Medulla oblongata (tissue), 1 donor: ENCODE data around the gene ZFHX3.

Experiments
- DNase-seq: peaks from one replicate; pipeline ENCODE4 v3.0.0-alpha.2; 2015; ENCODE audit errors: extremely low spot score

Gene ZFHX3

DNA sequence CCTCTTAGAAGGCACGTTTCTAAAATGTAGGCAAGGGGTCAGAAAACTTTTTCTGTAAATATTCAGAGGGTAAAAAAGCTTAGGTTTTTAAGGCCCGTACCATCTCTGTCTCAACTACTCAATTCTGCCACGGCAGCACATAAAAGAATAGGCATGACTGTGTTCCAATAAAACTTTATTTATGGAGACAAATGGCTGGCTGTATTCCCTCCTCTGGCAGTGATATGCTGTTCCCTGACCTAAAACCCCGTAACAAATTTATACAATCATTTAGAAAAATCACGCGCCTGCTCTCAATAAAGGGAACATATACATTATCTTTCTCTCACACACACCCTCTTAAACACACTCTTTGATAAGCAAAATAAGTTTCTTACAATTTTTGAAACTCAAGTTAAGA is 138.7 kb downstream of the ZFHX3 start:
- no peak for DNase-seq

DNA sequence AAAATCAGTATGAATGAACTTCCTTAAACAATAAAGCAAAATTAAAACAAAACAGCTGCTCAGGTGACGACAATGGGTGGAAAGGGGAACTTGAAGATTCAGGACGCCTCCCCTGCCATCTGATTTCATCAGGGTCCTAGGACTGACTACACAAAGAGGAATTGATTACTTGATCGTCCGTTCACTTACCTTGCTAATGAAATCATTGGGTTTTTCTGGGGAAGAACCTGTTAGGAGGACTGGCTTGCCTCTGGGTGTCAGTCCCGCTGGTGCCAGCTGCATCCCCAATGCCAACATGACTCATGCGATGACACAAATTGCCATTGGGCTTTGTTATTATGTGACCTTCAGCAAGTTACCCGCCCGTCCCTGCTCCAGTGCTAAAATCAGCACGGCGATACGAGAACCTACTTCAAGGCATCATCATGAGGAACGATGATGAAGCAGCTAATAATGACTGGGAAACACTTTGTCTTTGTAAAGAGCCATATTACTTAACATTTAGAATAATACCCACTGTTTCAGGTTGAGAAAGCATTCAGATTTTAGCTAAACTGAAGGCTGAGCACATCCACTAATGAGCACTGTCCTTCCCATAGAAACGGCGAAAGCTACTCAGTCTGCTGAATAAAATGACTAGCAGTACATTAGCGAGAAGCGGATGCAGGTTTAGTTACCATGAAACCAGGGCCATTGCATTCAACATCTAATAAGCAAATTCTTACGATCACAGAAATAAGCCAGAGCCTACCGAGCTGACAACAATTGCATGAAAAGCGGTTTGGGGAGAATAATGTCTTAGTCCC is 139.4 kb downstream of the ZFHX3 start:
- no peak for DNase-seq

DNA sequence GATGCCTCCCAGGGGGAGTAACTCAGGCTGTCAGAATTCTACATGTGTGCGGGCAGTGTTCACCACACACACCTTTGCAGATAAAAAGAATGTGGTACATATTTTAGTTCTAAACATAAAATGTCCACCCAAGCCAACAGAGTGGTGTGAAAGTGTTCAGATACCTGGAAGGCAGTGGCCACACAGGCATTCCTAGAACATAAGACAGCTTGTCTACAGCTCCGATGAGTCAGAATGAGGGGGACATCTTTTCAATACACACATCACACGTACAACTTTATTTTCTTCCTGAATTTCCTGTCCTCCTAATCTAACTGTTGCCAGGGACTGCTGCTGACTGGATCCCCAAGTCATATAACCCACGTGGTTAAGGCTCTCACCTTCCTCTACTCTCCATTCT is 142.3 kb downstream of the ZFHX3 start:
- DNase-seq = no peak

GRCh38 chr16:72903176-72903575 is 144.8 kb downstream of the ZFHX3 start:
- no peak for DNase-seq

DNA sequence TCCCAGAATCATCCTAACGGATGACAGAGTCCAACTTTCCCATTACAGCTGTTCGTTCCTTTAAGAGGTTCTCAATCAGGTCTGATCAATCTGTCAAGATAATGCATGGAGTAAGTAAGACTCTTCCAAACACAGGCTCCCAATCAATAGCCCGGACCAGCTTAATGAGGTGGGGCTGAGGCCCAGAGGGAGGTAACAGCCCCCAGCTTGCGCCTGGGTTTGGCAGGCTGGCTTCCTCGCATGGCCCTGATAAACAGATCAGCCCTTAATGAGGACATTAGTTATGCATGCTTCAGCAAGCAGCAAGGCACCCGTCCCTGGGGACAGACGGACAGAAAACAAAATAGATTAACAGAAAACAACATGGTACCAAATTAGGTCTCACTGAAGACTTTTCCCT is 145.7 kb downstream of the ZFHX3 start:
- no peak for DNase-seq

- DNase-seq = no peak
These were observed 146.8 kb downstream of the ZFHX3 start for GRCh38 chr16:72901000-72901627.

- DNase-seq = no peak
These were observed 149.6 kb downstream of the ZFHX3 start for GRCh38 chr16:72898216-72898825.

- no peak for DNase-seq
These were observed 150.2 kb downstream of the ZFHX3 start for GRCh38 chr16:72897707-72898106.

GRCh38 chr16:72896485-72897118 is 151.3 kb downstream of the ZFHX3 start:
- DNase-seq = no peak

- no peak for DNase-seq
These were observed 152.0 kb downstream of the ZFHX3 start for GRCh38 chr16:72895951-72896350.

DNA sequence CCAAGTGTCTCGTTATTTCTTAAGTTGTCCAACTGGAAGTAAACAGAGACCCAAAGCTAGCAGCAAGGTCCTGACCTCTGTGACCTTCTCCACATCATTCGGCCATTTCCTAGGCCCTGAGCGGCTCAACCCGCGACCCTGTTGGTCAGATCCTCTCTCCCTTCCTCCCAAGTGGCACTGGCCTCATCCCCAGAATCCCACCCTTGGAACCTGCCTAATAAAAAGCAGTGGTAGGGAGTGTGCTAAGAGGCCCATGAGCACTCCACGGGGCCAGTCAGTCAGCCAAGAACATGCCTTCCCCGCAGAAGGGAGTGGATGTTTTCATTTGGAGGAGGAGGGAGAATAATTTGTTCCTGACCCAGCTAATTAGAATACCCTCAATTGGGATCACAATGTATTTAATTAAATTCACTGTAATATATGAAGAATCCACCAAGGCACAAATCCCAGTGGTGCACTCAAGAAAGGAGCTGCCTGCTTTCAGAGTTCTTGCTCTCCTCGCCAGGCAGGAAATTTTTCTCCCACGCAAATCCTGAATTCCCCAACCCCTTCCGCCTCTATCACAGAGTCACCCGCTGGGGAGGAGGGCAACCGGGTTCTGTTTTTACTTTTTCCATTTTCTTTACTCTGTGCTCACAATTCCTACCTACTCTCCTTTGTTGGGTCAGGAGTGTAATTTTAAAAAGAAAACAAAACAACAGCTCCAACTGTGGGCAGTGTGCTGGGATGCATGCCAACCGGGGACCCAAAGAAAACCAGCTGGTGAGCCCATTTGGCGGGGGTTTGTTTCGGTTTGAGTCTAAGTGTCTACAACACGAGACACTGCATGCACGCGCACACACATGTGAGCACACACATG is 153.4 kb downstream of the ZFHX3 start:
- peak; percentile 46 for DNase-seq

DNA sequence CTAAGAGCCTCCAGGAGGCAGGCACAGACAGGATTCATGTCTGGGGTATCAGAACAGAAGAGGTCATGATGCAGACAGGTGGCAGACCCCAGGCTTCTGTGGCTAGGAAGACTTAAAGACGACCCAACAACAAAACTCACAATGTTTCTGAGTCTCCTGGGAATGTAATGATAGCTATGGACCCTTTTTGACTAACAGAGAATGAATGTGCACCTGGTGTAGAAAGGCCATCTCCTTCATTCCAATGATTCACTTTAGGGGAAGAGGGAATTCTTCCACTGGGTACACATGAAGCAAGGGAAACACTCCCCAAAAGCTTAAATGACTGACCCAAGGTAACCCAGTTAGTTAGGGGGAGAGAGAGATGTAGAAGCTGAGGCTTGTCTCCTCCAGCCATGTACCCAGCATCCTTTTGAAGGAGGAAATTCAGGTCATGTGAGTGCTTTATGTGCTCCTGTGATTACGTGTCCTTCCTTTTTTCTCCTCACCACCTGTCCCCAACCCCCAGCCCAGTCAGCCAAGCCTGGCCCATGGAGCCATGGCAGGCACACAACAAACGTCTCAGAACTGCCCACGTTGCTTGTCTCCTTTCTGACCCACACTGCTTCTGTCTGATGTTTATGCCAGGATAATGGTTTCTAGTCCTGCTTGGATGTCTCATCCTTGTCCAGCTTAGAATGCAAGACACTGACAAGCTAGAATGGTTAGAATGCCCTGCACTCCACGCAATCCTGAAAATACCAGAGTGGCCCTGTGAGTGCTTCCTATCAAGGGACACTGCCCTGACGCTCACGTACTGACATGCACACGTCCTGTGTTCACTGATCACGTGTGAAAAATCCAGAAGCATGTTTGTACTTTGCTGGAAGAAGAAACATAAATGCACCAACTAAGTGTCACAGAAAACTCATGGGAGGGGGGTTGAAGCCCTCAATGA is 156.4 kb downstream of the ZFHX3 start:
- DNase-seq = no peak

GRCh38 chr16:72890587-72890986 is 157.3 kb downstream of the ZFHX3 start:
- no peak for DNase-seq

DNA sequence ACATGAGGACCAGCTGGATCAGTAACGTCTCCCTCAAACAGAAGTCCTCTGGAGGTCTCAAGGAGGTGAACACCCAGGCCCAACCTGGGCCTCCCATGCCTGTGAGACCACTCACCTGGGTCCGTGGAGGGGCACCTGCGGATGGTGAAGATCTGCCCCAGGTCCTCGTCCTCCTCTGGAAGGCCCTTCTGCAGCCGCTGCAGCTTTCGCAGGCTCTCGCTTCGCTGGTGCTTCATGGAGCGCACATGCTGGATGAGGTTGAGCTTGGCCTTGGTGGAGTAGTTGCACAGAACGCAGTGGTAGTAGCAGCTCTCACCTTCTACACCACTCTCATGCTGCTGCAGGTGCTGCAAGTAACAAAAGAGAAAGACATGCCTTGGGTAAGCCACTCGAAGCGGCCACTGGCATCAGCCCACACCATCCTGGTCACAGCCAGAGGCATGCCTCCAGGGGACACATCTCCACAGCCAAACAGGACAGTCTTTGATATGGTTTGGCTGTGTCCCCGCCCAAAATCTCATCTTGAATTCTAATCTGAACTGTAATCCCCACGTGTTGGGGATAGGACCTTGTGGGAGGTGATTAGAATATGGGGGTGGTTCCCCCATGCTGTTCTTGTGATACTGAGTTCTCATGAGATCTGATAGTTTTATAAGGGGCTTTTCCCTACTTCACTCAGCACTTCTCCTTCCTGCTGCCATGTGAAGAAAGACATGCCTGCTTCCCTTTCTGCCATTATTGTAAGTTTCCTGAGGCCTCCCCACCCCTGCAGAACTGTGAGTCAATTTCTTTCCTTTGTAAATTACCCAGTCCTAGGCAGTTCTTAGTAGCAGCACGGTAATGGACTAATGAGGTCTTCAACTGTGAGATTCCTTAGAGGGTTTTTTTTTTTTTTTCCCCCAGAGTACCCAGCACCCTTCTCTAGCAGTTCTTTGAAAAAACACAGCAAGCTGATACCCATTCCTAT is 158.0 kb downstream of the ZFHX3 start:
- DNase-seq = no peak

GRCh38 chr16:72887537-72887936 is 160.4 kb downstream of the ZFHX3 start:
- no peak for DNase-seq

- no peak for DNase-seq
These were observed 161.5 kb downstream of the ZFHX3 start for GRCh38 chr16:72886346-72886974.

- DNase-seq = no peak
These were observed 163.4 kb downstream of the ZFHX3 start for GRCh38 chr16:72884573-72884972.

DNA sequence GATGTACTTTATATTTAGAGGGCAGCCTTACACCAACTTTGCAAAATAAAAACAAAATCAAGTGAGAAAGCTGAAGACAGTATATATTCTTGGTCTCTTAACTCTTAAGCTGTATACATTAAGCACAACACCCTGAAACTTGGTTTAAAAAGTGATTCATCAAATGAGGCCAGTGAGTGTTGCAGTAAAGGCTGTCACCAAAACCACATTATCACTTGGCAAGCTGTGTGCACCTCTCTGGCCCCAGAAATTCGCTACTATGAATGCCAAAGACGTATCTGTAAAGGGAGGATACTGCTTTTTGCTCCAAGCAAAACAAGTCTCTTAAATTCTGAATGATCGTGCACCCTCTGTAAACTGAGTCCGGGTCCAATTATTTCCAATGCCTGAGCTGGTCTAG is 163.9 kb downstream of the ZFHX3 start:
- no peak for DNase-seq

- no peak for DNase-seq
These were observed 168.1 kb downstream of the ZFHX3 start for GRCh38 chr16:72879846-72880245.
